ENCODE measurements around the gene GPR62. TPM values are rescaled to one million over a fixed set of nuclear protein-coding genes. Genes with fewer than 3 reads are reported as not detected.

Gene GPR62
- total and polyA plus RNA-seq, 9 of the 15 experiments (the other 6 are each of a cell fraction or from before 2014, with no cell fraction given): not detected

DNA sequence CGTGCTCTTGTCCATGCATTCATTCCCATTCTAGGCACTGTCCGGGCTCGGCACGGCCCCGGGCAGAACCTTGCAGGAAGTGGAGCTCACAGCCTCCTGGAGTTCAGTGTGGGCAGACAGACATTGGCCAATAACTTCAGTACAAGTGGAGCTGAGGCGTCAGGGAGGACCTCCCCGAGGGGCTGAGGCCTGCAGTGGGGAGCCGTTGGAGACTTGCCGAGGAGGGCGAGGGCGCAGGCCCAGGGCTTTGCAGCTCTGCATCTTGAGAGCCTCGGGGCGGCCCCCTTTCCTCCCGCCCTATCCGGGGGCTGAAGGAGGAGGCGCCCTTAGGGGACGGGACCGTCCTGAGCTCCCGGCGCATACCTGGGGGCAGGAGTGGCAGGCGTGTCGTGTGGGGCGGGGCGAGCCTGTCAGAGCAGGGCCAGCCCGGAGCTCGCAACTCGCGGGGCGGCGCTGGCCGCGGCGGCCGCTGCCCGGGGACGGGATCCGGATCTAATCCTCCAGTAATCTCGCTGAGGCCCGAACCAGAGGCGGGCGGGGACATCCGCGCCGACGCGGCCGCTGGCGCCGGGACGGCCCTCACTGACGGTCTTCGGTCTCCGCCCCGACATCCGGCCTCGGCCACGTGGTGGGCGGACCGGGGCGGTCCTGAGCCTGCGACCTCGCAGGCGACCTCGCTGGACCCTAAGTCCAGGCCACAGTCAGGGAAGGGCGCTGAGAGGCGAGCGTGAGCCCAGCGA lies 27.8 kb downstream of the GPR62 start, which contains the start of gene ACY1 (continued):
- TF ChIP-seq, protein P1, sequence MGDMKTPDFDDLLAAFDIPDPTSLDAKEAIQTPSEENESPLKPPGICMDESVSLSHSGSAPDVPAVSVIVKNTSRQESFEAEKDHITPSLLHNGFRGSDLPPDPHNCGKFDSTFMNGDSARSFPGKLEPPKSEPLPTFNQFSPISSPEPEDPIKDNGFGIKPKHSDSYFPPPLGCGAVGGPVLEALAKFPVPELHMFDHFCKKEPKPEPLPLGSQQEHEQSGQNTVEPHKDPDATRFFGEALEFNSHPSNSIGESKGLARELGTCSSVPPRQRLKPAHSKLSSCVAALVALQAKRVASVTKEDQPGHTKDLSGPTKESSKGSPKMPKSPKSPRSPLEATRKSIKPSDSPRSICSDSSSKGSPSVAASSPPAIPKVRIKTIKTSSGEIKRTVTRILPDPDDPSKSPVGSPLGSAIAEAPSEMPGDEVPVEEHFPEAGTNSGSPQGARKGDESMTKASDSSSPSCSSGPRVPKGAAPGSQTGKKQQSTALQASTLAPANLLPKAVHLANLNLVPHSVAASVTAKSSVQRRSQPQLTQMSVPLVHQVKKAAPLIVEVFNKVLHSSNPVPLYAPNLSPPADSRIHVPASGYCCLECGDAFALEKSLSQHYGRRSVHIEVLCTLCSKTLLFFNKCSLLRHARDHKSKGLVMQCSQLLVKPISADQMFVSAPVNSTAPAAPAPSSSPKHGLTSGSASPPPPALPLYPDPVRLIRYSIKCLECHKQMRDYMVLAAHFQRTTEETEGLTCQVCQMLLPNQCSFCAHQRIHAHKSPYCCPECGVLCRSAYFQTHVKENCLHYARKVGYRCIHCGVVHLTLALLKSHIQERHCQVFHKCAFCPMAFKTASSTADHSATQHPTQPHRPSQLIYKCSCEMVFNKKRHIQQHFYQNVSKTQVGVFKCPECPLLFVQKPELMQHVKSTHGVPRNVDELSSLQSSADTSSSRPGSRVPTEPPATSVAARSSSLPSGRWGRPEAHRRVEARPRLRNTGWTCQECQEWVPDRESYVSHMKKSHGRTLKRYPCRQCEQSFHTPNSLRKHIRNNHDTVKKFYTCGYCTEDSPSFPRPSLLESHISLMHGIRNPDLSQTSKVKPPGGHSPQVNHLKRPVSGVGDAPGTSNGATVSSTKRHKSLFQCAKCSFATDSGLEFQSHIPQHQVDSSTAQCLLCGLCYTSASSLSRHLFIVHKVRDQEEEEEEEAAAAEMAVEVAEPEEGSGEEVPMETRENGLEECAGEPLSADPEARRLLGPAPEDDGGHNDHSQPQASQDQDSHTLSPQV (IDR thresholded peaks at IDR 0.05): no peak
- peak; percentile 87 for TF ChIP-seq CREM (IDR thresholded peaks at IDR 0.05; ENCODE audit: low read depth)
- no peak for TF ChIP-seq TAF15 (IDR thresholded peaks at IDR 0.05; ENCODE audit: low read depth, low read length)
- TF ChIP-seq ZNF766 (CRISPR knock-in tag; conservative IDR thresholded peaks at IDR 0.05): no peak
- TF ChIP-seq NFATC3 (IDR thresholded peaks at IDR 0.05): no peak
- TF ChIP-seq NRF1 (conservative IDR thresholded peaks at IDR 0.05 in 1 of 2, IDR thresholded peaks at IDR 0.05 in 1 of 2): peak; percentile 84 to 86
- TF ChIP-seq ZNF263 (CRISPR knock-in tag; IDR thresholded peaks at IDR 0.05; ENCODE audit: borderline replicate concordance): no peak
- TF ChIP-seq GTF2F1 (IDR thresholded peaks at IDR 0.05; ENCODE audit: low read depth, low read length): 0 out of 2 replicates have a peak, but pooled peaks have one; percentile 26
- TF ChIP-seq TAL1 (IDR thresholded peaks at IDR 0.05): no peak
- no peak; the same call in 1 of the 2 replicates for TF ChIP-seq NR2C1 (IDR thresholded peaks at IDR 0.05)
- no peak for TF ChIP-seq NR2C1 (tag; IDR thresholded peaks at IDR 0.05)
- TF ChIP-seq, protein P2, sequence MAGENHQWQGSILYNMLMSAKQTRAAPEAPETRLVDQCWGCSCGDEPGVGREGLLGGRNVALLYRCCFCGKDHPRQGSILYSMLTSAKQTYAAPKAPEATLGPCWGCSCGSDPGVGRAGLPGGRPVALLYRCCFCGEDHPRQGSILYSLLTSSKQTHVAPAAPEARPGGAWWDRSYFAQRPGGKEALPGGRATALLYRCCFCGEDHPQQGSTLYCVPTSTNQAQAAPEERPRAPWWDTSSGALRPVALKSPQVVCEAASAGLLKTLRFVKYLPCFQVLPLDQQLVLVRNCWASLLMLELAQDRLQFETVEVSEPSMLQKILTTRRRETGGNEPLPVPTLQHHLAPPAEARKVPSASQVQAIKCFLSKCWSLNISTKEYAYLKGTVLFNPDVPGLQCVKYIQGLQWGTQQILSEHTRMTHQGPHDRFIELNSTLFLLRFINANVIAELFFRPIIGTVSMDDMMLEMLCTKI (IDR thresholded peaks at IDR 0.05; ENCODE audit: partially characterized antibody): no peak
- TF ChIP-seq, protein P3, sequence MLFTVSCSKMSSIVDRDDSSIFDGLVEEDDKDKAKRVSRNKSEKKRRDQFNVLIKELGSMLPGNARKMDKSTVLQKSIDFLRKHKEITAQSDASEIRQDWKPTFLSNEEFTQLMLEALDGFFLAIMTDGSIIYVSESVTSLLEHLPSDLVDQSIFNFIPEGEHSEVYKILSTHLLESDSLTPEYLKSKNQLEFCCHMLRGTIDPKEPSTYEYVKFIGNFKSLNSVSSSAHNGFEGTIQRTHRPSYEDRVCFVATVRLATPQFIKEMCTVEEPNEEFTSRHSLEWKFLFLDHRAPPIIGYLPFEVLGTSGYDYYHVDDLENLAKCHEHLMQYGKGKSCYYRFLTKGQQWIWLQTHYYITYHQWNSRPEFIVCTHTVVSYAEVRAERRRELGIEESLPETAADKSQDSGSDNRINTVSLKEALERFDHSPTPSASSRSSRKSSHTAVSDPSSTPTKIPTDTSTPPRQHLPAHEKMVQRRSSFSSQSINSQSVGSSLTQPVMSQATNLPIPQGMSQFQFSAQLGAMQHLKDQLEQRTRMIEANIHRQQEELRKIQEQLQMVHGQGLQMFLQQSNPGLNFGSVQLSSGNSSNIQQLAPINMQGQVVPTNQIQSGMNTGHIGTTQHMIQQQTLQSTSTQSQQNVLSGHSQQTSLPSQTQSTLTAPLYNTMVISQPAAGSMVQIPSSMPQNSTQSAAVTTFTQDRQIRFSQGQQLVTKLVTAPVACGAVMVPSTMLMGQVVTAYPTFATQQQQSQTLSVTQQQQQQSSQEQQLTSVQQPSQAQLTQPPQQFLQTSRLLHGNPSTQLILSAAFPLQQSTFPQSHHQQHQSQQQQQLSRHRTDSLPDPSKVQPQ (CRISPR knock-in tag; IDR thresholded peaks at IDR 0.05; ENCODE audit: borderline replicate concordance): no peak
- no peak for TF ChIP-seq POLR3G (IDR thresholded peaks at IDR 0.05; ENCODE audit: extremely low read depth, insufficient read length, insufficient replicate concordance)
- no peak for TF ChIP-seq ZNF316 (IDR thresholded peaks at IDR 0.05)
- TF ChIP-seq NFYB (IDR thresholded peaks at IDR 0.05; ENCODE audit: extremely low read depth, insufficient read length): peak; percentile 15
- TF ChIP-seq ILF3 (IDR thresholded peaks at IDR 0.05; ENCODE audit: borderline replicate concordance): no peak
- TF ChIP-seq, protein P4, sequence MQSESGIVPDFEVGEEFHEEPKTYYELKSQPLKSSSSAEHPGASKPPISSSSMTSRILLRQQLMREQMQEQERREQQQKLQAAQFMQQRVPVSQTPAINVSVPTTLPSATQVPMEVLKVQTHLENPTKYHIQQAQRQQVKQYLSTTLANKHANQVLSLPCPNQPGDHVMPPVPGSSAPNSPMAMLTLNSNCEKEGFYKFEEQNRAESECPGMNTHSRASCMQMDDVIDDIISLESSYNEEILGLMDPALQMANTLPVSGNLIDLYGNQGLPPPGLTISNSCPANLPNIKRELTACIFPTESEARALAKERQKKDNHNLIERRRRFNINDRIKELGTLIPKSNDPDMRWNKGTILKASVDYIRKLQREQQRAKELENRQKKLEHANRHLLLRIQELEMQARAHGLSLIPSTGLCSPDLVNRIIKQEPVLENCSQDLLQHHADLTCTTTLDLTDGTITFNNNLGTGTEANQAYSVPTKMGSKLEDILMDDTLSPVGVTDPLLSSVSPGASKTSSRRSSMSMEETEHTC (IDR thresholded peaks at IDR 0.05): 0 out of 2 replicates have a peak, but pooled peaks have one; percentile 32

All from K562 (cell line).